Activated T-cell treated with anti-CD3 and anti-CD28 coated beads for 48 hours (primary cell): ENCODE results near the gene ADAM12.

Experiments used
- DNase-seq: peaks from one replicate; pipeline ENCODE4 v3.0.0-alpha.2; 2020; ENCODE audit warnings: low read depth

The ADAM12 gene

DNA sequence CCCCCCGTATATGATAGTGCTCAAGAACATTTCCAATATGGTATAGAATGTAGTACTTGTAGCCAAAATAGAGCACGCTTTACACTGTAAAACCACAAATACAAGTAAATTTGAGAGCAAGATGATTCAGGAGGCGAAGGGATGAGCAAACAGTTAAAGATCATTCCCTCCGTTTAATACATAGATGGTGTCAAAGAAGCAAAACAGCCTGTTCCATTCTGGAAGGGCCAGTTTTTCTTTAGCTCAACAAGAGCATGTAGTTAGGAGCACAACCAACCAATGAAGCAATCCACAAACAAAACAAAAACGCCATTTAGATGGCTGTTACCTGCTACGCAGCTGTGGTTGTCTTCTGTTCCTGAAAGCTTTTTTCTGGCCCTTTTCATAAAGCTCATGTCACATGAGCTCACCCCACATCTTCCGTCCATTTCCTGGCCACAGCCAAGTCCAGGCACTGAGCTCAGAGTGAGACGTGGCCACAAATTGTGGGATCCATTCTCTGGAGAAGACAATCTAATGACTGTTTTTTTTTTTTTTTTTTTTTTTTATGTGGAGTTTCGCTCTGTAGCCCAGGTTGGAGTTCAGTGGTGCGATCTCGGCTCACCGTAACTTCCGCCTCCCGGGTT is 306.3 kb downstream of the ADAM12 start:
- no peak for DNase-seq

DNA sequence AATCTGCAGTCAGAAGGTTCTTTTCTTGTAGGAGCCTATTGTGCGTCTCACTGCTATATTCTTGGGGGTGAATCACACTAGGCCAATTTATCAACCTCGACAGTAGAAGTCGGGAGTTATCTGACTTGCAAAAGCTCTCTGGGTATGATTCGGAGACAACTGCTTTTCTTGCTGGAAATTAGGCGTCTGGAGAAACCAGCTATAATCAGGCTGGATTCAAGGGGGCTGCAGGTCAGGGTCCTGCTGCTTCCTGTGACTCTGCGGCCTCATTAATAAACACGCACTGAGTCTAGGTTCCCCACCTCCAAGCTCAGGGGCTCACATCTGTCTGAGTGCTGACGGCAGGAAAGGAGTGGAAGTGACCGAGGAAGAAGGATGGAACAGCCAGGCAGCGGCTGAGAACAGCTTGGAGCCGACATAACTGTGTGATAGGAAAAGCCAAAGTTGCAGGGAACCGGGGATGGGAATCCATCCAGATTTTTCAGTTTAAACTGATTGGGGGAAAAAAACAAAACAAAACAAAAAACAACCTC is 307.3 kb downstream of the ADAM12 start:
- no peak for DNase-seq

DNA sequence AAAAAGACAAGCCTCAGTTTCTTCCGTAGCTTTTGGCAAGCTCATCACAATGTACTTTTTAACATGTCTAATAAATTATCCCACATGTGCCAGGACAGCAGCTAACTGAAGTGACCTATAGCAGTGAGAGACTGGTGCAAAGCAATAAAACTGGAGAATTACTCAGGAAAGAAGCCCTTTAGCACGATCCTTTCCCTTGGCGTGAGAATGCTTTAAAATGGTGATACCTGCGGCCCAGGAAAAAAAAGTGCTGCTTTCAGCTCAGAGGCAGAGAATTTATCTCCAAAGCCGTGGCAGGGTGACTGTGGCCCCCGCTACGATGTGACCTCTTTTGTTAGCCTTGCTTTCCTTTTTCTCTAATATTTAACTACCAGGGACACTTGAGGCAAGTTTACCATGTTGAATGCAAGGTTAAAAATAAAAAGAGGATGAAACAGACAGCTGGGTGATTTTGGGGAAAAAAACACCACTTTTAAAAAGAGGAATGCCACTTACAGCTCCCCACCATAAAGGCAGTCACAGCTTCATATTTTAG is 307.9 kb downstream of the ADAM12 start:
- no peak for DNase-seq

DNA sequence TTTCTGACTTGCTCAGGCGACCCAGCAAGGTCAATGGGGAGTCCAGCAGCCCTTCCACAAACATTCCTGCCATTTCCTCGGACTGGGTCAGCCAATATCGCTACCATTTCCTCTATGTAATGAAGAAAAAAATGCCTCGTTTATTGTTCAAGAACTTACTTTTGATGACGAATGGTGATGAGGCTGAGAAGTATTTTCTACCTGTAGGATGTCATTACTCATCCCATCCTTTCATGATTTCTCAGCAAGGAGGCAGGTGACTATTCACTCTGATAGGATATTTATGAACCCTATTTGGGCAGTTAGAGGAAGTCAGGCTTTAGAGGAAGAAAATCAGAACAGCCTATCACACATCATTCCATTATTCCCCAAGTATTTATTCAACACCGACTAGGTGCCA is 313.3 kb downstream of the ADAM12 start:
- no peak for DNase-seq

DNA sequence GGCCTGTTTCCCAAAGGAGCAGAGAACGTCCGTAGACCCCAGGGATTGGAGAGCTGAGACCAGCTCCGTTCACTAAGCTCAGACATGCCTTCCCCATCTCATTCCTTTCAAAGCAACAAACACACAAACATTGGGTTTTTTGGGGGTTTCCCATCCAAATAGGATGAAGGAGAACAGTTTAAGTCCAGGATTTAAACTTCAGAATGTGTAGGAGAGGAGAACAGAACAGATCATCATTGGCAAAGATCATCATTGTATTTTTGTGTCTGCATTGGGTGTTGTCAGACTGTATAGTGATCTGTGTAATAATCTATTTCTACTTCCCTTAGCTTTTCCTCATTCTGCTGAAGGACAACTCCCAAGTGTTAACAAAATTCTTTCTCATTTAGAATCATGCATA is 314.0 kb downstream of the ADAM12 start:
- DNase-seq = no peak

DNA sequence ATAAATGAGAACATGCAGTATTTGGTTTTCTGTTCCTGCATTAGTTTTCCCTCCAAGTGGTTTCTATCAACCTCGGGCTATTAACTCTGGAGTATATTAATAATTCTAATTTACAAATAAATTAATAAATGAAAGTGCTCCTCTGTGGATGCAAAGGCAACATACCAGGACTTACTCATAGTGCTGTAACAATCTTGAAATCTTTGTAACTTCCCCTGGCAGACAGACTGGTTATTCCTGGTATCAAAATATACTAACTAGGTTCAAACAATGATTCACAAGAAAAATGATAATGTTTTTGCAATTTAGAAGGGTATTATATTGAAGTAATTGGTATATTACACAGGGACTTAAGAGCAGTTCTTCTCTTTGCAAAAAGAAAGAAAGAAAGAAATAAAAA is 314.7 kb downstream of the ADAM12 start:
- no peak for DNase-seq

DNA sequence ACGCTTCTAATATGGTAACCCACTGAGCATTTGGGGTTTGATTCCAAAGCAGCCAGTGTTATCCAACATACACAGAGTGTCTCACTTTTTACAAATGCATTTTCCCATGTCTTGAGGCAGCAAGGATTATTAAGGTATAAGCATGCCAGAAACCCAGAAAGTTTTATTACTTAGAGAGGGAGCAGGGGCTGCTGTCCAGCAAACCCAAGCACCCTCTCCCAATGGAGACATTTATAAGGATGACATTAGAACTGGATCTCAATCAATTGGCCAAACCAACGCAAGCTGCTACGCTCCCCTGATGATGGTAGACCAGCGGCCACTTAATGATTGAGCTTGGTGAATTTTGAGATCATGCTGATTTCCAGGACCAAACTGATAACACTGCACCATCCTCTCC is 315.7 kb downstream of the ADAM12 start:
- DNase-seq = no peak

DNA sequence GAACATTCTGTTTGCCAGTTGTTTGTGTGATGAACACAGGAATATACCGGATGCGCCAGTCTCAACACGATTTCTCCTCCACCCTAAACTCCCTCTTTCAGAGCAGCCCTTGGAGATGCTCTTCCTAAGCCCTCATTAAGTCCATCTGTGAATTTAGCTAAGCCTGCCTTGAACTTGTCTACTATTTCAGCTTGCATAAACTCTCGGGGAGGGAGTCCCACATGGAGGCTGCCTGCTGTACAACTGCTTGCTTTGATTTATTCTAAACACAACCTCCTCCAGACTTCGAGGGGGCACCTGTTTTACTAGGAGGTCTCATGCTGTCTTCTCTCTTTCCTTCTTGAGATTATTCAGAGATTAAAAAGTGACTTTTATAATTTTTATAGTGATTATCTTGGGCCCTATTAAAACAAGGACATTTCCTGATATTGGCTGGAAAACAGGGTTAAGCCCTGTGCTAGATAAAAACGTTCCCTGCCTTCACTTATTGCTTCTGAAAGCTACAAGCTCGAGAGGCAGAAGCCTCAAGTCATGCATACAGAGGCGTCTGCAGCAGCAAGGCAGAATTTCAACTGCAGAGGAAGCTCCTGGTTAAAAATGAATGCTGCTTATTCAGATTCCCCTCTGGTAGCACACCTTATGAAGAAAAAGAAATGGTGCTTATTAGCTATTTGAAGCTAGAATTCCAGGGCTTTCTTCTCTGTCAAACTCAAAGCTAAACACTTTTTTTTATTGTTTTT is 317.6 kb downstream of the ADAM12 start:
- DNase-seq = no peak

DNA sequence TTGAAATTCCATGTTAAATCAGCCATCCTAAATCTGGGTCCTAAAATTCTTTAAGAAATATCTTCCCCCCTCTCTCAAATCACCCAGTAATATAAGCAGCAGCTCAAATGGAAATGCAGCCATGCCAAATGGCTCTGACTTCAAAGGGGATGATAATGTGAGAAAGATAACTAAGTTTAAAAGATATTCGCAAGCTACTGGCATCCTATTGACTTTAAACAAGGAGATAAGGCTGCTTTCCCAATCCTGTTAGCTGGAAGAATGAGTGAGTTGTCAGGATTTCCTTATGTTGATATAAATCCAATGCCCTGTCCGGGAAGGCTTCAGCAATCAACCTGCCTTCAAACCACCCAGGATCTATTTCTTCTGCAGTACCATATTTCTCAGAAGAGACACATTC is 320.0 kb downstream of the ADAM12 start:
- no peak for DNase-seq

DNA sequence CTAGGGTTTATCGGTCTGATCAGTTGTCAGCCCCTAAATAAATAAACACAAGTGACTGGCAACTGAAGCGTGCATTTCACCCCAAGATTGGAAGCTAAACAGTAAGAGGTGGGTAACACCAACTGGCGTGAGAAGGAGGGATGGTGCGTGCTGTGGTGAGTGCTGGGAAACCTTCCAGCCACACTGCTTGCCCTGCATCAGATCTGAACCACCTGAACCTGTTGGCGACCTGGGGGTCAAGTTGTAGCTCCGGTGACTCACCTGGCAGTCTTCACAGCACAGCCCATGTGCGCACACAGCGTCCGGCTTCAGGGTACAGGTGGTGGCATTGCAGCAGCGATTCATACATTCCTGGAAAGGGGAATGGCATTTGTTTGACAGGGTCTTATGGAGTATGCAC is 321.8 kb downstream of the ADAM12 start:
- DNase-seq = no peak

DNA sequence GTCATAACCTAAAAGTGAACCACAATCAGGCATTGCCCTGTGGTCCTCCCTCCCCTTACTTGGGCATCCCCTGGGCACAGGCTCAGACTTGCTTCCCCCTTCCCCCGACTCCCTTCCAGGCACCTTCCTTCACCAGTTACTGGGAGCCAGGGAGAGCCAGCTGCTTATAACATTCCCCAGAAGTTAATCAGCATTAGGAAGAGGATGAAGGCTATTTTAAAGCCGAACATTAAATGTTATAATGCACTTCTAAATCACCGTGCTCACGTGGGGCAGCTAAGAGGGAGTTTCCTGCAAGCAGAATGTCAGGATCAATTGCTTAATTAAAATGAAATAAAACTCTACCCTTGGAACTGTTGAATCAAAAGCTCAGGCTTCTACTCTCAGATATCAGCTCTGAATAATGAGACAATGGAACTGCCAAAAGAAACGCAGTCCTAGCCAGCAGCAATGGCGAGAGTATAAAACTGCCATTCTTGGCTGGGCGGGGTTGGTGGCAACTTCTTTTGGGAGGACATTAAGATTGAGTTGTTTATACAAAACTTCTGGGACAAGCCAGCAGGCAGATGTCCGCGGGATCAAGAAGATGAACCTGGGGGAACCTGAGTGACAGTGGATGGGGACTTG is 322.4 kb downstream of the ADAM12 start:
- no peak for DNase-seq

DNA sequence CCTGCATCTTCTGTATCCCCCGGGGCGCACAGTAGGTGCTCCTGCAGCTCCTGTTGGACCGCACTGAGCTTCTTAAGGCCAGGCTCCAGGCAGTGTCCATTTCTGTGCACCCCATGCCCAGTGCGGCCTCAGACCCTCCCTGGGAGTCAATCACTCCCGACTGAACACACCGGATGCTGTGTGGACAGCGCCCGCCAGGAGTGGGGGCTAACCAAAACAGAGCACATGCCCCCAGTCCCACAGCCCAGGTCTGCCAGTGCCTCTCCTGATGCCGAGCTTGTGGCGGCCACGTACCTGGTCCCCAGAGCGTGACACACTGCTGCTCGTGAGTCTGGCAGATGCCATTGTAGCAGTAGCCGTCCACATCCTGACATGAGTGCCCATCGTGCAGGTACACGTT is 323.8 kb downstream of the ADAM12 start:
- DNase-seq = no peak

DNA sequence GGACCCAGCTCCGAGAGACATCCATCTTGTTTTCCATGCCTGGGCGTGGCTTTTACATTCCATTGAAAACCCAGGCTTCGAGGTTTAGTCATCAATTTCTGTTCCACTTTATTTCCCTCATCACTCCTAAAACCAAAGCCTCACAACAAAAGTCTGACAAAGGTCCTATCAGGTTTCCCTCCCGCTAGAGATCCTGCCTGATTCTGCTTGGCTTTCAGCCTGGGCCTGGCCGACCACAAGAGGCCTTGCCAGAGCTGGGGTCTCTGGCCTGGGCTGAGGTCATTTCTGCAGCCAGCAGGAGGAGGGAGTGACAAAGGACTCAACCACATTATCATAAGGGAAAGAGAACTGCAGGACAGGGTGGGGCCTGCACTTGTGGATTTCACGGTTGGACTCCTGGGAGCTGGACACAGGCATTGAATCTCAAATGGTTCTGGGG is 324.9 kb downstream of the ADAM12 start:
- DNase-seq = no peak

DNA sequence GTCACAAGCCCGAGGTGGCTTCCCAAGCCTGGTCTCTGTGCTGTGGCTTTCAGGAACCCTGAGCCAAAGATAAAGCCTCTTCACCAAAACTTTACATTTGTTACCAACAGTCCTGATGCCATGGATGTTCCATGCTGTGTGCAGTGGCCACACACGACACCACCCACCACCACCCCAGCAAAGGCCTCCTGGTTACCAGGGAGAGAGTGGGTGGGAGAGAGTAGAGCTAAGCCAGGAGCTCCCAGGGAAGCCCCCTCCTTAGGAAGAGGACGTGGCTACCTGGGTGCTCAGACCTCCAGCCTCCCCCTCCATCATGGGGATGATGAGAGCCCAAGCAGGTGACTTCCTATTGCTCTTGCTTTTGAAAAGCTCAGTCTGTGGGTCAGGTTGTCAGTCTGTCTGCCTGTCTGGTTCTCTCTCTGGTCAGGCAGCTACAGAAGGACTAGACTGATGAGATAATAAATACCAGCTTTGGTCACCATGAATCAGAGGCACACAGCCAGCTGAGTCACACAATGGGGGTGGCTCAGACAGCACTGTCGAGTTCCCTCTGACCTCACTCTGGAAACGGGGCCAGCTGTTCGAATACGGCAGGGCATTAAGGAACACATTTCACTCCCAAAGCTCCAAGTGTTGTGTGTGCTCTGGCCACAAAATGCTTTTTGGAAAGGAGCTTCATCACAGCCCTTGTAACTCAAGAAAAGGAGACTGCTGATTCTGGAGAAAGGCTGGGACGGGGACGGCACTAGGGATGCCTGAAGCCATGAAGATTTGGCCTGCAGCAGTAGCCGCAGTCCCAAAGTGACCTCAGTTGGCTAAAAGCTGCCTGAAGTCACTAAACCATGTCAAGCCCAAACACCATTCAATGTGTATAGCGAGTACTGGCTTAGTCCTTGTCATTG is 325.9 kb downstream of the ADAM12 start:
- no peak for DNase-seq

DNA sequence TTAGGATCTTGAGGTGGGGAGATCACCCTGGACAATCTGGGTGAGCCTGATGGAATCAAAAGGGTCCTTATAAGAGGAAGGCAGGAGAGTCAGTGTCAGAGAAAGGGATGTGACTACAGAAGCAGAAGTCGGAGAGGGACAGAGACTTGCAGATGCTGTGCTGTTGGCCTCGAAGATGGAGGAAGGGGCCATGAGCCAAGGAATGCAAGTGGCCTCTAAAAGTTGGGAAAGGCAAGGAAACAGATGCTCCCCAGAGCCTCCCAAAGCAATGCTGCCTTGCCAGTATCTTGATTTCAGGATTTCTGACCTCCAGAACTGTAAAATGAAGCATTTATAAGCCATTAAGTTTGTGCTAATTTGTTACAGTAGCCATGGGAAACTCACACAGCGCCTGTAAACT is 326.8 kb downstream of the ADAM12 start:
- no peak for DNase-seq

DNA sequence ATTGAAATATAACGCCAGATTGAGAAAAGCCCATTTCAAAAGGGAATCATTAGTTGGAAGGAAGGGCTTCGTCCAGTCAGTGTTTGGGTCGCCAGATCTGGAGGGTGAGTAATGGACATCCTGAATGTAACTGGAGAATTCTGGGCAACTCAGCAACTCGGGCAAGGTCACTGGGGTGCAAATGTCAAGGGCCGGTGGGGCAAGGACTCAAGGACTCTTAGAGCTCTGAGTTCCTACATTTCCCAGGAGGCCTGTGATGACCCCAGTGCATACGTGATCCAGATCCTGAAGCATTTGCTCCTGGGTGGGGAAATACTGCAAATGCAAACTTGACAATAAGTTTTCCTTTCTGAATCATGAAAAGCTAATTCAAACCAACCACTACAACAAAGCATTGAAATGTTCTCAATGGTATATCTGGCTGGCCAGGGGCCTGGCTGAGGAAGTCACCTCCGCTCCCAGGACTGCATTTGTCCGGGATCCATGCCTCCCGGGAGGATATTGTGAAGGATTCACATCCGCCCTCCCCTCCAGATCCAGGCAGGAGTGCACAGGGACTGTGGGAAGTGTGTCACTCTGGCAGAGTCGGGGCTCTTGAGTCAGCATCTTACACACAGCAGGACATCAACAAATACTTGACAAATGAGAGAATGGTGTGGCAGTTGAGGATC is 327.9 kb downstream of the ADAM12 start:
- no peak for DNase-seq

DNA sequence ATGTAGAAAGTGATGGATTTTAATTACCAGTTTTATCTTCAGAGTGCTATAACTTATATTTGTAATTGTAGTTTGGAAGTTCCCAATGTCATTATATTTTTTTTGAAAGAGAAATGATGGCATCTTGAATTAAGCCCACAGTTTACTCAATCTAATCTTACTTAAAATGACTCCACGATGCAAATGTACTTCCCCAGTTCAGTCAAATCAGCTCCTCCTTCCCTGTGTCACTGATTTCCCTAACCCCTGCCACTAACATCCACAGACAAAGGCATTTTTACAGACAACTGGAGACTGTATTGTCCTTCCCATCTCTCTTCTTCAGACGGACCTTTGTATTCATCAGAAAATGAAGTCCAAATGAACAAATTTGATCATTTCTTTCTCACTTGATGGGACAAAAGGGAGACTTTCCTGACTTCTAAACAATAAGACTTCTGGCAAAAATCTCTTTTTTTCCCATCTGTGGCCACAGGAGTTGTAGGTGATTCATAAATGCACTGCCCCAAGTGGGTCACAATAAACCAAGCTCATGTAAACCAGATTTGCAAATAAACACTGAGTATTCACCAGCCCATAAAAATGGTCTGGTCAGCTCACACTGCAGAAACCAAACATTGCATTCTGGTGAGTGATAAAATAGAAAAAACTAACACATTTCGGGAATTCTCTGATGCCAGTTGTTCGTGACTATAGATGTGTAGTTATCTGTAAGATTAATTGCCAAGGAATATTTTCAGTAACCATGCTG is 329.0 kb downstream of the ADAM12 start:
- no peak for DNase-seq

DNA sequence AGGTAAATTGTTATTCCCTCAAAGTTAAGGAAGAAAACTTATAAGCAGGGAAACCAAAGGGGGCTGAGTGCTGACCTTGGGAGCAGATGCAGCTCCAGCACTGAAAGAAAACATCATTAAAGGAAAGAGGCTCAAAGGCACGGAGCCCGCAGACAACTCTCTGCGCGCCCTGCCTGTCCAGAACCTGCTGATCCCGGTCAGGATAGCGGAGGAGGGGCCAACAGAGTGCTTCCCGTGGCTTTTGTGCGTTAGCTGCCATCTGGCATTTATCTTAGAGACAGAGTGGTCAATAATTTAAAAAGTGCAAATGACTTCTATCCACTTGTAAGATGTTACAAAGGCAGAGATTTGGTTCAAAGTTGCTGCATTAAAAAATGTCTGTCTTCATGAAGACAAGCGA is 329.8 kb downstream of the ADAM12 start:
- DNase-seq = no peak

DNA sequence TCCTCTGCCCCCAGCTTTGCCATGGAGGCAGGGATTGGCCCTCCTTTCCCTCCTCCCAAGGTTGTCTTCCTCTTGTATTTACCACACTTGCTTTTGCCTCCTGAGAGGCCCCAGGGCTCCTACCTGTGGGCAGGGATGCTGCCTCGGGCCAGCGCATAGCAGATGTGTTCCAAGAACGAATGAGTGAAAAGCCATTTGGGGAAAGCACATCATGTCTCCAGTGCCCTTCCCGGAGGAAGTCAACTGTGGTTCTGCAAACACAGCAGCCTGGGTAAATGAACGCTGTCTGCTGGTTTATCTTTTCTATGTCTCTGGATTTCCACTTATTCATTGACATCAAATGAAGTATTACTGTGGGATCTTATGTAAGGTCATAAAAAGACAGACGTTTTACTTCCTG is 330.2 kb downstream of the ADAM12 start:
- DNase-seq = no peak

DNA sequence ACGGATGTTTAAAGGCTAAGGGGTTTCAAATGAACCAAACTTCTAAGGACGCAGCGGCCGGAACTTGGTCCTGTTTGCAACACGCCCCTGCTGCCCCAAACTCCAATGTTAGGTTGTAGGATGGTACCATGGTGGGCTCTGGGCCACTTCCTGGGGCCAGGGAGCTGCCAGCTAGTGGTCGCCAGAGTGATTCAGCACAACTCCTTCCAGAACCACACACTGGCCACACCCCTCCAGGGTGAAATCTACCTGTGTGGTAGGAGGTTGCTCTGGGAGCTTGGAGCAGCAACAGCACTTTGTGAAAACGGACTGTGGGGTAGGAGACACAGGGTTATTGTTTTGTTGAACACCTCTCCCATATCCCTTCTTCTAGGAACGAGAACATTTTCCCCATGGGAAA is 330.8 kb downstream of the ADAM12 start:
- no peak for DNase-seq

DNA sequence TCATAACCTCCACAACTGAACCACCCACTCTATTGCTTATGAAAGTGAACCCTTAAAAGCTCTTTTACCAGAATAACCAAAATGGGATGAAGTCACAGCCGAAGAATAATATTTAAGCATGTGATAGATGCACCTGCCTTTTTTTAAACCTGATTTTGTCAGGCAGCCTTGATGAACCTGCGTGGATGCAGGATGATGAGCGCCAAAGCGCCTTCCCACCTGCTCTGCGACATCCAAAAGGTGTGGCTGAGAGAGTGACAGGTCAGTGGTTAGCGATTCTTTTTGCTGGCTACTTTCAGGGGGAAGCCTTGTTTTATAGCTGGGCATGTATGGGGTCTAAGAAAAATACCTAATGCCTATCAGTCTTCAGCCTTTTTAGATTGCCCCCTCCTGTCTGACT is 334.1 kb downstream of the ADAM12 start:
- DNase-seq = no peak
